Measurements from ENCODE around the gene RC3H1. TPM values are rescaled to one million over a fixed set of nuclear protein-coding genes. Genes with fewer than 3 reads are reported as not detected.

RC3H1 gene
- total RNA-seq, 1 experiment from 2014 or later: 18.9 TPM

DNA sequence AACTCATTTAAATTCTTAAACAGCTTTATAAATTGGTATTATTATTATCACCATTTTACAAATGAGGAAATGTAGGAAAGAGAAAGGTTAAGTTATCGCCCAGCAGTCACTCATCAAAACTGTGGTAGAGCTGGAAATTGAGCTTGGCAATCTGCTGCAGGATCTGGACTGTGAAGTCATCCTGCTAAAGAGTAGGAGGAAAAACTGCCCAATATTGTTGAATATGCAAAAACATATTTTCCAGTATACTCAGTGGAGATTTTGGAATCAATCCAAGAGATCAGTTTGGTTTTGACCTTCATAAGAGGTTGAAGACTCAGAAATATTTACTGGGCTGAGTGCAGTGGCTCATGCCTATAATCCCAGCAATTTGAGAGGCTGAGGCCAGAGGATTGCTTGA, 16.9 kb upstream of the RC3H1 start:
- no peak overlapping the region for H3K4me3 ChIP-seq (ENCODE audit: insufficient read depth, low read depth, low read length)
- no peak for DNase-seq
- no peaks in the 10 kb centered on the region for H3K36me3 ChIP-seq (replicated peaks; ENCODE audit: control insufficient read depth, insufficient read depth, low read length)
- H3K27me3 ChIP-seq (ENCODE audit: control insufficient read depth, insufficient read depth, low read length): no peaks in the 10 kb centered on the region

DNA sequence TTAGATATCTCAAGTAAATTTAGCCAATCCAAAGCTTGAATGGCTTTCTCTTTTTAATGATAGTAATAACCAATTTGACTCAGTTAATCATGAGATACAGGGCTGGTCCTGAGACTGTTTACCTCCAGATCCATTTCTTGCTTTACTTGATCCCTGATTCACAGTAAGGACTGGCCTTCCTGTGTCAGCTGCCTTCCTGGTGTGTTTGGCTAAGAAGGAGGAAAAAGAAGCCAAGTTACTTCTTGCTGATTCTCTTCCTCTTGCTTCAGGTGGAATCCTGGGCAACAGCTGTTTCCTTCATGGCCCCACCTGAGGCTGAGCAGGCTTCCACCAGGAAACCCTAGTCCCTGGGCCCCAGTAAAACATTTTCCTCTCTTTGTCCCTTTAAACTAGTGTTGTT, 14.6 kb upstream of the RC3H1 start:
- Histone ChIP-seq H3K36me3 (replicated peaks; ENCODE audit: control insufficient read depth, insufficient read depth, low read length) (no peaks in the 10 kb centered on the region), H3K4me3 (ENCODE audit: insufficient read depth, low read depth, low read length) (no peak overlapping the region)
- no peak for DNase-seq

DNA sequence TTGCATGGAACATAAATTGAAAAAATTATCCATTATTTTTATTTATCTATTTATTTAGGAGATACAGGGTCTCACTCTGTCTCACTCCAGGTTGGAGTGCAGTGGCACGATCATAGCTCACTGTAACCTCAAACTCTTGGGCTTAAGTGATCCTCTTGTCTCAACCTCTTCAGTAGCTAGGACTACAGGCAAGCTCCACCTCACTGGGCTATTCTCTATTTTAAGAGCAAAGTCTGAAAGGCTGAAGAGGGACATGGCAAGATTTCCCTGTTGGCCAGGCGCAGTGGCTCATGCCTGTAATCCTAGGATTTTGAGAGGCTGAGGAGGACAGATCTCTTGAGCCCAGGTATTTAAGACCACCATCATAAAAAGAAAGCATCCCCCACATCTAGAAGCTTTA, 14.0 kb upstream of the RC3H1 start:
- Histone ChIP-seq H3K36me3 (replicated peaks; ENCODE audit: control insufficient read depth, insufficient read depth, low read length) (no peaks in the 10 kb centered on the region), H3K4me3 (ENCODE audit: insufficient read depth, low read depth, low read length) (no peak overlapping the region), H3K27me3 (ENCODE audit: control insufficient read depth, insufficient read depth, low read length) (peaks cover 1% of the 10 kb centered on the region; the same call in 1 of the 2 replicates)
- DNase-seq: no peak

More for the DNA sequence above, 14.6 kb upstream of the RC3H1 start:
- H3K27me3 ChIP-seq (ENCODE audit: control insufficient read depth, insufficient read depth, low read length): peaks cover under 1% of the 10 kb centered on the region; the same call in 1 of the 2 replicates

DNA sequence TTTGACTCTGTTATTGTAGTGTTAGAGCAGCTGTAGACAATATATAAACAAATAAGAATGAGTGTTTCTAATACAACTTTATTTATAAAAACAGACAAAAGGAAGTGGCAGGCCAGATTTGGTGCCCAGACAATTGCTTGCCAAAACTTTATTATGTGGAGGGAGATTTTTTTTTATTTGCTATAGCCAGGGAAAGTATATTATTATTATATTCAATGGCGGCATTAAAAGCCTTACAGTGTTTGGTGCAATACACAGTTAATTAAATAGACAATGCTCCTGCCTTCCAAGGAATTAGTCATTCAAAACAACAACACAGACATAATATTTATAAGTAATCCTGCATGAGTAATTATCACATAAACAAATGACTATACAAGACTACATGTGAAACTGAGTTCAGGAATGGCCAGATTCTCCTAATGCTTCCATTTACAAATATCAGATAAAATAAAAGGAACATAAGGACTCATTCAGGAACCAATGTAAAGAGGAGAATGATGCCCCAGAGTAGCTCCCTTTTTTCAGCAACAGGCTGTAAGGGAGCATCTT, 10.6 kb upstream of the RC3H1 start:
- H3K4me3 ChIP-seq (ENCODE audit: insufficient read depth, low read depth, low read length): no peak overlapping the region
- H3K36me3 ChIP-seq (replicated peaks; ENCODE audit: control insufficient read depth, insufficient read depth, low read length): no peaks in the 10 kb centered on the region
- DNase-seq: no peak
- peaks cover 4% of the 10 kb centered on the region; the same call in 1 of the 2 replicates for H3K27me3 ChIP-seq (ENCODE audit: control insufficient read depth, insufficient read depth, low read length)

DNA sequence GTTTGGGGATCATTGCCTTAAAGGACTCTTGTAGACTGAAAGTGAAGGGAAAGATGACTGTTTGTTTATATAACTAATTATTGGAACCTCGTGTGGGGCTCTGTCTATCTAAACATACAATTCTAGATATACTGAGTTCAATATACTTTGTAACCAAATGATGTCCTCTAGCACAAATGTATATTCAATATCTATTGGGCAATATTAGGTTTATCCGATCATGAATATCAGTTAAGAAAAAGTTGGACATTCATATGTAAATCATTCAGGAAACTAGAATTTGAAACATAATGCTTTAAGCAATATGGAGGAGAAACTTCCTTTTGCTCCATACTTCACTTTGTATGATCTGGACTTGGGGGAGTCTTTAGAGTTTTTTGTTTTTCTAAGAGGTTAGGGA, 8.9 kb upstream of the RC3H1 start:
- no peak for DNase-seq
- Histone ChIP-seq H3K4me3 (ENCODE audit: insufficient read depth, low read depth, low read length) (no peak overlapping the region), H3K36me3 (replicated peaks; ENCODE audit: control insufficient read depth, insufficient read depth, low read length) (no peaks in the 10 kb centered on the region), H3K27me3 (ENCODE audit: control insufficient read depth, insufficient read depth, low read length) (peaks cover 4% of the 10 kb centered on the region; the same call in 1 of the 2 replicates)

DNA sequence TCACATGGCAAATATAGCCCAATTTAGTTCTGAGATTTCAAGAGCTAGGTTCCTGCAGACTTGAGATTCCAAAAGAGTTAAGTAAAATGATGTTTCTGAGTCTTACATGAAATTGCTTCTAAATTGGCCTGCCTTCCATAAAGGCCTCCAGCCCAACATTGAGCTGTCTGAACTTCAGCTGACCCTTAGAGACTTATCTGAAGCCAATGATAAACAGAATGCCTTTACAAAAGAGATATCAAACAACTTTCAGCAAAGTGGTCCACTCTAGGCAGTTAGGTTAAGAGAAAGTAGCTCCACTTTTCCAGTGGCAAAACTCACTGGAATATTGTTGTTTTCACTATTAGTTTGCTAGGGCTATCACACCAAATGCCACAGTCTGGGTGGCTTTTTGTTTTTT, 6.3 kb upstream of the RC3H1 start:
- Histone ChIP-seq H3K4me3 (ENCODE audit: insufficient read depth, low read depth, low read length) (no peak overlapping the region), H3K27me3 (ENCODE audit: control insufficient read depth, insufficient read depth, low read length) (peaks cover 4% of the 10 kb centered on the region; the same call in 1 of the 2 replicates), H3K36me3 (replicated peaks; ENCODE audit: control insufficient read depth, insufficient read depth, low read length) (no peaks in the 10 kb centered on the region)
- no peak for DNase-seq

DNA sequence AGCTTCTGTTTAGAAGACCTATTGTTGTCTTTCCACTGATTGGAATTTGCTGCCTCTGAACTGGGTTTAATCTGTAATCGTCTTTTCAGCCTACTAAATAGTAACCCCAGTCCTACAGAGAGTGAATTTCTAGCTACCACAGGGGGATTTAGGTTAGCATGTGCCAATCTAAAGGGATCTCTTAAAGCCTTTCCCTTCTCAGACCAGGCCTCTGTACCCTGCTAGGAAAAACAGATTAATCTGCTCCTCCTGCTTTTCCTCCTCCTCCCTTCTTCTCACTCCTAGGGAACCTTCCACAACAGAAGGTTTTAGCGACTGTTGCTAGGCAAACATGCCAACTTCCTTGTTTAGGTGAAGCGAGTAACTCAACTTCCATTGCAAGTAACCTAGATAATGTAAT, 1.3 kb upstream of the RC3H1 start:
- DNase-seq: peak; percentile 38
- no peaks in the 10 kb centered on the region; the same call in 1 of the 2 replicates for H3K36me3 ChIP-seq (replicated peaks; ENCODE audit: control insufficient read depth, insufficient read depth, low read length)
- no peak overlapping the region for H3K4me3 ChIP-seq (ENCODE audit: insufficient read depth, low read depth, low read length)
- no peaks in the 10 kb centered on the region for H3K27me3 ChIP-seq (ENCODE audit: control insufficient read depth, insufficient read depth, low read length)

DNA sequence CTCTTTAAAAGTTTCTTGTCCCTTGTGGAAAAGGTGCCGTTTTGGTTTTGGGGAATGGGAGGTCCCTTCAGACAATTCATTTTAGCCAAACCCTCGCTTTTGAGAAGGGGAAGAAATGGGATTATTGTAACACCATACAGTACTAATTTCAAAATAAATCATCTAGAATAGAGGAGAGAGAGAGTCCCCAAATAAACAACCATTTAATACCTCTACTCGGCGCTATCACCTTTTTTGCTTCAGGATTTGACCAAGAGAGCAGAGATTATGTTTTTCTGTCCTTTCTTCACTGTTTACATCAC, 770 bp upstream of the RC3H1 start:
- H3K27me3 ChIP-seq (ENCODE audit: control insufficient read depth, insufficient read depth, low read length): no peaks in the 10 kb centered on the region
- no peak for DNase-seq
- H3K4me3 ChIP-seq (ENCODE audit: insufficient read depth, low read depth, low read length): peak overlapping the region; percentile 95
- no peaks in the 10 kb centered on the region; the same call in 1 of the 2 replicates for H3K36me3 ChIP-seq (replicated peaks; ENCODE audit: control insufficient read depth, insufficient read depth, low read length)

DNA sequence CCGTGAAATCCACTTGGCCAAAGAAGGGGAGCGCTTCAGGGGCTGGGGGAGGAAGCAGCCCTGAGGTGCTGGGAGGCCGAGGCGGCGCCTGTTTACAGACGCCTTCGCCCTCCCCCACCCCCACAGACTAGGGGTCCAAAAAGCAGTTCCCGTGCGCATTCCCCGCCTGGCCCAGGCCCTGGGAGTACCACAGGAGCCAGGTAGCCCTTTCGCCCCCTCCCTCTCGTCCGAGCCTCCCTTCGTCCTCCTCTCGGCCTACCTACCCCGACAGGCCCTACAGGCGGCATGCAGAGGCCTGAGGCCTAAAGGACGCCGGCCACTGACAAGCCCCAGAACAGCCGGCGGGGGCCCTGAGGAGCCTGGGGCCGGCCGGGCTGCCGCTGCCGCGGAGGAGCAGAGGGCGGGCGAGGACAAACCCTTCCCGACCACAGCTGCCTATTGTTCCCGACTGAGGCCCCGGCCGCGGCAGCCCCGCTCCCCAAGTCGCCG, 522 bp downstream of the RC3H1 start:
- H3K4me3 ChIP-seq (ENCODE audit: insufficient read depth, low read depth, low read length): peak overlapping the region; percentile 95
- H3K27me3 ChIP-seq (ENCODE audit: control insufficient read depth, insufficient read depth, low read length): no peaks in the 10 kb centered on the region
- DNase-seq: peak; percentile 77
- H3K36me3 ChIP-seq (replicated peaks; ENCODE audit: control insufficient read depth, insufficient read depth, low read length): no peaks in the 10 kb centered on the region; the same call in 1 of the 2 replicates

DNA sequence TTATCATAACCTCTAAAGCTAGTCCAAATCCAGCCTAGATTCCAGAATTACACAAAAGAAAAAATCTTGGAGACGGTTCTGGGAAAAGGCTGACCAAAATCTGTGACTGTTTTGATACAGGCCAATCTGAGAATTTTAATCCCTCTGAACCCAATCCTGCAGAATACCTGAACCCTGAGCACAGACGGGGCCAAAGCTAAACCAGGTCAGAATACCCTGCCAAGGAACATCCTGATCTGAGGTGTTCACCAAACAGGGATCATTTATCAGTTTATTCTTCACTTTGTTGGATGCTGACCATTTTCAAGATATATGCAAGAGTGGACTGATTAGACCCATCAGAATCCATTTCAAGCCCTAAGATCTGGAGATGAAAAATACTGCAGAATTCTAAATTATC, 3.6 kb downstream of the RC3H1 start:
- no peak for DNase-seq
- H3K36me3 ChIP-seq (replicated peaks; ENCODE audit: control insufficient read depth, insufficient read depth, low read length): no peaks in the 10 kb centered on the region; the same call in 1 of the 2 replicates
- H3K27me3 ChIP-seq (ENCODE audit: control insufficient read depth, insufficient read depth, low read length): no peaks in the 10 kb centered on the region
- H3K4me3 ChIP-seq (ENCODE audit: insufficient read depth, low read depth, low read length): no peak overlapping the region

DNA sequence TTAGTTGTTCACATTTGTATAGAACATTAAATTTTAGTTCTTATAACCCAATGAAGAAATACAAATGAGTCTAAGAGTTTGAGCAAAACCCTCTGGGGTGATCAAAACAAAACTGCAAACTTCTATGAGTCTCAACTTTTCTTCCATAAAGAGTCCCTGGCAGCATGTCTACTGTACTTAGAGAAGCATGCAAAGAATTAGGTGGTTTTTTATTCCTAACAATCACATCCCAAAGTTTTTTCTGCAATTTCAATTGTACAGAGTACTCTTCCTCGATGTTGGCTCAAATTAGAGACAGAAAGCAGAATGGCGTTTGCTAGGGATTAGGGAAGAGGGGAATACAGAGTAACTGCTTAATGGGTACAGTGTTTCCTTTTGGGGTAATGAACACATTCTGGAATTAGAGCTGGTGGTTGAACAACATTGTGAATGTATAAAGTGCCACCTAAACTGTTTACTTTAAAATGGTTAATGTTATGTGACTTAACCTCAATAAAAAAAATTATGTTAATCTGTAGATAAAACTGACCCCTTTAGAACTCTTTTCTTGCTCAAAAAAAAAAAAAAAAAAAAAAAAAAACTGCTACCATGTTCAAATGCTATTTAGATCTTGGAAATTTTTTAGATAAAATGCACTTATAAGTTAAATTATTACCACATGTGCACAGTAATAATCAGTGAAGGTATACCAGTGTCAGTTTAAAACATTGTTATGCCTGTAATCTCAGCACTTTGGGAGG, 4.8 kb downstream of the RC3H1 start:
- no peaks in the 10 kb centered on the region for H3K27me3 ChIP-seq (ENCODE audit: control insufficient read depth, insufficient read depth, low read length)
- H3K4me3 ChIP-seq (ENCODE audit: insufficient read depth, low read depth, low read length): no peak overlapping the region
- no peaks in the 10 kb centered on the region; the same call in 1 of the 2 replicates for H3K36me3 ChIP-seq (replicated peaks; ENCODE audit: control insufficient read depth, insufficient read depth, low read length)
- DNase-seq: no peak

DNA sequence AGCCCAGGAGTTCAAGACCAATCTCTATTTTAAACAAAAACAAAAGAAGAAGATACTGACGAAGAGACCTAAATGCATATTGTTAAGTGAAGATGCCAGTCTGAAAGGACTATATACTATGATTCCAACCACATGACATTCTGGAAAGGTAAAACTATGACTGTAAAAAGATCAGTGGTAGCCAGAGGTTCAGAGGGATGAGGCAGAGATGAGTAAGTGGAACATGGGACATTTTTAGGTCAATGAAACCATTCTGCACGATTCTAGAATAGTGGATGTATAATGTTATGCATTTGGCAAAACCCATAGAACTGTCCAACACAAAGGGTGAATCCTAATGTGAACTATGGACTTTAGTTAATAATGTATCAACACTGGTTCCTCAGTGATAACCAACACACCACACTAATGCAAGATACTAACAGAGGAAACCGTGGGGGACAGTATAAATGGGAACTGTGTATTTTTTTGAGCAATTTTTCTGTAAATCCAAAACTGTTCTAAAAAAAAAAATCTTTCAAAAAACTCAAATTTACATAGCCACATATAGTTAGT, 8.2 kb downstream of the RC3H1 start:
- no peaks in the 10 kb centered on the region for H3K27me3 ChIP-seq (ENCODE audit: control insufficient read depth, insufficient read depth, low read length)
- no peaks in the 10 kb centered on the region; the same call in 1 of the 2 replicates for H3K36me3 ChIP-seq (replicated peaks; ENCODE audit: control insufficient read depth, insufficient read depth, low read length)
- H3K4me3 ChIP-seq (ENCODE audit: insufficient read depth, low read depth, low read length): no peak overlapping the region
- no peak for DNase-seq

DNA sequence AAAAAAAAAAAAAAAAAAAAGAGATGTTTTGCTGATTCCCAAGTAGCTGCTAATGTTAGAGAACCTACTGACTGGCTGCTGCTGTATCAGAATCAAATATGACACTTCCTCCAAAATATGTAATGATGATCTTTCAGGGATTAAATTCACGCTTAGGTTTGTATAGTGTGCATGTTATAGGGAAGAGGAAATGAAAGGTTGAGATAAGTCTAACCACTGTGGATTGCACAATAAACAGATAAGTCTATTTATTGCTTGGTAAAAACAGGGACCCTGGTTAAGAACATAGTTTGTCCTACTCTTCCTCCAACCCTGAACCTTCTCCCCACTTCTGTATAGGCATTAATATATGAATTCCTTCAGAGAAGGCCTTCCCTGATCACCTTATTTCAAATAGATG, 13.2 kb downstream of the RC3H1 start:
- no peak overlapping the region for H3K4me3 ChIP-seq (ENCODE audit: insufficient read depth, low read depth, low read length)
- H3K36me3 ChIP-seq (replicated peaks; ENCODE audit: control insufficient read depth, insufficient read depth, low read length): no peaks in the 10 kb centered on the region; the same call in 1 of the 2 replicates
- no peaks in the 10 kb centered on the region for H3K27me3 ChIP-seq (ENCODE audit: control insufficient read depth, insufficient read depth, low read length)
- no peak for DNase-seq

DNA sequence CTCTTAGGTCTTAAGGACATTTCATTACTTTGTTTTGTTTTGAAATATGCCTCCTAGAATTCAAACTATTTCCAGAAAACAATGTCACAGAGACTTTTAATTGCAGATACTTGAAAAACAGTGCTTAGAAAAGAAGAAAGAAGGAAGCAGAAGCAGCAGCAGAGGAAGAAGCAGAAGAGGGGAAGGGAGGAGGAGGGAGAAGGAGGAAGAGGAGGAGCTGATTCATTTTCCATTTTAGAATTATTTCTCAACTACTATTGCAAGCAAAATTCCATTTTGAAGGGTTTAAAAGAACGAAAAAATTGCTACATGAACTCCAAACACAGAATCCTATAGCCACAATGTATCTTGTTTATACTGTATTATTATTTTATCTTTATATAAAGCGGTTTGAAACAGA, 13.9 kb downstream of the RC3H1 start:
- Histone ChIP-seq H3K36me3 (replicated peaks; ENCODE audit: control insufficient read depth, insufficient read depth, low read length) (no peaks in the 10 kb centered on the region; the same call in 1 of the 2 replicates), H3K27me3 (ENCODE audit: control insufficient read depth, insufficient read depth, low read length) (no peaks in the 10 kb centered on the region), H3K4me3 (ENCODE audit: insufficient read depth, low read depth, low read length) (no peak overlapping the region)
- DNase-seq: no peak

DNA sequence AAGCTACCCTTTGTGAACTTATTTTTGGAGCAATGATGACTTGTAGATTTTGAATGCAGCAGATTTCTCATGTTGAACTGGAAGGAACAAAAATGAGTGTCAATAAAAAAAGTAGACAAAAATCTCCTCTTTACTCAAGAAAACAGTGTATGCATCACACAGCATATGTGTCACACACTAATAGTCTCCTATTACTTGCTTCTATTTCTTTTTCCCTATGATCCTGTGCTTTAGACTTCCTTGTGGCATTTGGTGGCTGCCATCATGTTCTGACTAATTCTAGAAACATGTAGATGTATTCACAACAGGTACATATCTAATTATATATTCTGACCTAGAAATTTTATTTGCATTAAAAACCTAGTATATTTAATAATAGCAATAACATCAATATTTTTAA, 14.3 kb downstream of the RC3H1 start:
- Histone ChIP-seq H3K4me3 (ENCODE audit: insufficient read depth, low read depth, low read length) (no peak overlapping the region), H3K27me3 (ENCODE audit: control insufficient read depth, insufficient read depth, low read length) (no peaks in the 10 kb centered on the region), H3K36me3 (replicated peaks; ENCODE audit: control insufficient read depth, insufficient read depth, low read length) (no peaks in the 10 kb centered on the region; the same call in 1 of the 2 replicates)
- no peak for DNase-seq

All from H7 (cell line).